ENCODE results near the gene DUSP8.

The DUSP8 gene

DNA sequence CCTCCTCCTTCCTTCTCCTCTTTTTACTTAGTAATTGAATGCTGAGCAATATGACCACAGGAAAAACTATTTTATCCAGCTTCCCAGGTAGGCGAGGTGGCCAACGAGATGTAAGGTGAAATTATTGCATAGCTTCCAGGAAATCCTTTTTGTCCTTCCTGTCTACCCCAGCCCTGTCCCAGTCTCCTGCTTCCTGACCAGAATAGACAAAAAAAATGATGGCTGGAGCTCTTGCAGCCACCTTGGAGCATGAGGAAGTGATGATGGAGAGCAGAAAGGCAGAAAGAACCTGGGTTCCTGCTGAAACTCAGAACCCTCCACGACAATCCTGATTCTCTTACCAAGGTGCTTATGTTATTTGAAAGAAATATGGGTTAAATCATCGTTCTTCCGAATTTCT lies 33.9 kb downstream of the DUSP8 start:
- Histone ChIP-seq H3K4me3 (no peak overlapping the region), H3K27ac (no peak overlapping the region)
- DNase-seq (ENCODE audit: low spot score) = no peak
- TF ChIP-seq, protein P1, sequence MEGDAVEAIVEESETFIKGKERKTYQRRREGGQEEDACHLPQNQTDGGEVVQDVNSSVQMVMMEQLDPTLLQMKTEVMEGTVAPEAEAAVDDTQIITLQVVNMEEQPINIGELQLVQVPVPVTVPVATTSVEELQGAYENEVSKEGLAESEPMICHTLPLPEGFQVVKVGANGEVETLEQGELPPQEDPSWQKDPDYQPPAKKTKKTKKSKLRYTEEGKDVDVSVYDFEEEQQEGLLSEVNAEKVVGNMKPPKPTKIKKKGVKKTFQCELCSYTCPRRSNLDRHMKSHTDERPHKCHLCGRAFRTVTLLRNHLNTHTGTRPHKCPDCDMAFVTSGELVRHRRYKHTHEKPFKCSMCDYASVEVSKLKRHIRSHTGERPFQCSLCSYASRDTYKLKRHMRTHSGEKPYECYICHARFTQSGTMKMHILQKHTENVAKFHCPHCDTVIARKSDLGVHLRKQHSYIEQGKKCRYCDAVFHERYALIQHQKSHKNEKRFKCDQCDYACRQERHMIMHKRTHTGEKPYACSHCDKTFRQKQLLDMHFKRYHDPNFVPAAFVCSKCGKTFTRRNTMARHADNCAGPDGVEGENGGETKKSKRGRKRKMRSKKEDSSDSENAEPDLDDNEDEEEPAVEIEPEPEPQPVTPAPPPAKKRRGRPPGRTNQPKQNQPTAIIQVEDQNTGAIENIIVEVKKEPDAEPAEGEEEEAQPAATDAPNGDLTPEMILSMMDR (IDR thresholded peaks at IDR 0.05) = no peak

DNA sequence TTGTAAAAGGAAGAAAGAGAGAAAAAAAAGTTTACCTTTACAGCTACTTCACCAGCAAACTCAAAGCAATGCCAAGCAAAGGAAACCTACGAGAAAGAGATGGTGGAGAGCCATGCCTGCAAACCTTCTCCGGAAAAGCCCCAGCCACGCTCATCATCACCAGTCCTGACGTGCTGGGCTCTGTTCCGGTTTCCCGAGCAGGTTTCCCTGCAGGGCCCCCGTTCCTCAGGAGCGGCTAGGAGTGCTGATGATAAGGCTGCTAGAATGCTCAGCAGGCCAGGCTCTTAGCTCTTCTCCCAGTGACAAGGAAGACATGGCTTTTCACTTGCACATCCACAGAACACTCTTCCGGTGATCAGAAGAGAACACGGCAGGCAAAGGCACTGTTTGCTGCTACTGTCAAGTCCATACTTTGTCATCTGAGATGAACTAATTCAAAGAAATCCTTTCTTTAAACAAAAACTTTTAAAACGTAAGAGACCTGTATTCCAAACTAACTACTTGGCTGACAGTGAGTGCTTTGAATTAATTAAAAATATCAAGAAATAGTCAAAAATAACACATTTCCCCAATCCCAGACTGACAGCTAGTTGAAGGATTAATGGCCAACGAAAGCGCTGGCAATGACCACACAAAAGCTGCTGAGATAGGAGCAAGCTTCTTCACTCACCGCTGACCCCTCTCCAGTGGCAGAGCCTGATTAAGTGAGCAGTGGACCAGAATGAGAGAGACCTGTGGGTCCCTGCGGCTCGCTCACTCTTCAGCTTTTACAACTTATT lies 35.8 kb downstream of the DUSP8 start:
- no peak for DNase-seq (ENCODE audit: low spot score)
- TF ChIP-seq, protein P1 (IDR thresholded peaks at IDR 0.05) = no peak
- Histone ChIP-seq H3K27ac (peak overlapping the region in 1 of 2 donors; percentile 49), H3K4me3 (no peak overlapping the region)

DNA sequence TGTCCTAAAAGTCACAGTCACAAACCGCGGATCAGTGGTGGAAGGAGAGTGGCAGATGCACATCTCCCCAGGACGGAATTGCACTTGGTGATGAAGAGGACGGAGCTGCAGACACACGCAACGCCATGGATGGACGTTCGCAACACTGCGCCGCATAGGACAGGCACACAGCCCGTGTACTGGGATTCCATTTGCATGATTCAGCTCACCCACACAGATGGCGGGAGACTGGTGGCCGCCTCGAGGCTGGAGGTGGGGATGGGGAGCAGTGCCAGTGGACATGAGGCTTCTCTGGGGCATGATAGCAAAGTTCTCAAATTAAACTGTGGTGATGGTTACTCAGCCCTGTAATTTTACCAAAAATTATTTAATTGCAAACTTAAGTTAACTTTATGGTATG lies 37.4 kb downstream of the DUSP8 start:
- Histone ChIP-seq H3K27ac (peak overlapping the region; percentile 34 to 66), H3K4me3 (peak overlapping the region; percentile 1)
- TF ChIP-seq, protein P1 (IDR thresholded peaks at IDR 0.05) = no peak
- no peak for DNase-seq (ENCODE audit: low spot score)

DNA sequence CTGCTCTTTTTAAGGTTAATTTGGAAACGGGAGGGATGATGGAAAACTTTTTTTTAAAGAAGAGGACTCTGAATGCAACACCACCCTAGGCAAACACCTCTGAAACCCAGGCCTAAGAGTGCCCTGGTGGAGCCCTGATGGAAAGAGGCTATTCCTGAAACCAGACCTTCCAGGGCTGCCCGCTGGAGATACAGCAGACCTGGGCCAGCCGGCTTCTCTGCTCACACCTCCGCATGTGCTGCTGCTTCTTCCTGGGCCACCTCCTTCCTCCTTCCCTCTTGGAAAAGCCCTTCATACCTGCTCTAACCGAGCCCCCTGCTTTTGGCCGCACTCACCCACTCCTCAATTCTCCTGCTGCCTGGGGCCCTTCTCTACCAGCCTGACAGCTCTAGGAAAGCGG lies 37.9 kb downstream of the DUSP8 start:
- TF ChIP-seq, protein P1 (IDR thresholded peaks at IDR 0.05) = no peak
- no peak for DNase-seq (ENCODE audit: low spot score)
- H3K27ac ChIP-seq = peak overlapping the region; percentile 34 to 66
- peak overlapping the region; percentile 1 for H3K4me3 ChIP-seq

DNA sequence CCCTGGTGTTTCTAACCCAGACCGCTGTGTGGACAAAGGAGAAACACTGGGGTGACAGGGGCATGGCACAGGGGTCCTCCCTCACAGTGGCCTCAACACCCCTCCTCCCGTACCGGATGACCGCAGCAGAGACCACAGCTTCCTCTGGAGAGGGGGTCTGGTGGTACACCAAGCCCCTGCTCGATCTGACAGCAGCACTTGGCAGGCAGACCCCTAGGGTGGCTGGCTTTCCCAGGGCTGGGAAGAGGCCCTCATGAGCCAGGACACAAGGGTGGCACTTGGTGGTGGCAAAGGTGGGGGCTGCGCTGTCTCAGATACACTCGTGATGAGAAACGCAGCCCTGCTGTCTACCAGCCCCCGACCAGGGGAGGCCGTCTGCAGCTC lies 38.7 kb downstream of the DUSP8 start:
- no peak overlapping the region for H3K4me3 ChIP-seq
- no peak for DNase-seq (ENCODE audit: low spot score)
- peak overlapping the region in 1 of 2 donors; percentile 76 for H3K27ac ChIP-seq
- TF ChIP-seq, protein P1 (IDR thresholded peaks at IDR 0.05) = no peak

DNA sequence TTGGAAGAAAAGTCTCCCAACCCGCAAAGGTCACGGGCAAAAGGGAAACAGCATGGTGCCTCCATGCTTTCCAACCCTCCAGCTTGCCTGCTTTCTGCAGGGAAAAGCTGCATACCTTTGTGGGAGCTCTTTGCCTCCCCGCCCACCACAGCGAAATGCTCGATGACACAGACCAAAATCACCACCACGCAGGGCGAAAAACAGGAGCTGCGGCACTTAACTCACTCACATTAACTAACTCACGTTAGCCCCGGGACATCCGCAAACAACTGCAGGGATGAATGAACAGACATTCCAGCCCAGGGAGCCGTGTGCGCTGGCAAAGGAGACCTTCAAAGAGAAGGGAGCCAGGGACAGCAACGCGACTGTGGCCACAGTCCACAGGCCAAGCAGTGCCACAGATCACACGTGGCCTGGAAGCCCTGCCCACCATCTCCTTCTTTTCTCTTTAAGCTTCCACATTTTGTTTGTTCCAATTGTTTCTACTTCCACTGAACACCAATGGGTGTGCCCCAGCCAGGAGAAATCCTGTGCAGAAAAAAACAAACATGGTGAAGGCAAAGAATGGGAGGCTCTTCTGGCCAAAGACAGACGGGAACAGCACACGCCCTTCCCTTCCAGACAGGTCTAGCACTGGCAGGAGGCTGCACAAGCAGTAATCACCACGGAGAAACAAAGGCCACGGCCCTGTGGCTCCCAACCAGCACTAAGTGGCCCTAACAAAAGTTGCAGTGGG lies 39.3 kb downstream of the DUSP8 start:
- H3K4me3 ChIP-seq = no peak overlapping the region
- TF ChIP-seq, protein P1 (IDR thresholded peaks at IDR 0.05) = no peak

More for the DNA sequence above, 39.3 kb downstream of the DUSP8 start:
- DNase-seq (ENCODE audit: low spot score) = no peak
- peak overlapping the region; percentile 68 to 76 for H3K27ac ChIP-seq

Data from coronary artery (tissue), 2 donors.